GM12892 (cell line): ENCODE results near the gene MRPL23.

ENCODE experiments used
- POLR2A ChIP-seq: IDR thresholded peaks from 2 replicates; pipeline ENCODE4 v1.6.1; 2011; ENCODE audit warnings: low read depth, low read length, control low read depth
- POLR2AphosphoS5 ChIP-seq: IDR thresholded peaks from 2 replicates; pipeline ENCODE4 v1.6.1; 2011; ENCODE audit warnings: low read depth, low read length, control low read depth
- TAF1 ChIP-seq: IDR thresholded peaks from 2 replicates; pipeline ENCODE4 v1.6.1; 2011; ENCODE audit warnings: low read depth, mild to moderate bottlenecking, control low read depth, low read length, borderline replicate concordance

- no peak for TF ChIP-seq TAF1
- TF ChIP-seq POLR2A, result no peak
- TF ChIP-seq POLR2AphosphoS5, result no peak
Measured at GRCh38 chr11:1978720-1979473, 31.8 kb downstream of the MRPL23 start.
